Esophagus muscularis mucosa (tissue), 3 donors: ENCODE measurements around the gene PTTG1IP.

Experiments used
- CTCF ChIP-seq, 3 experiments: fragments of 200-600 bp in 2 of 3; fragments of 450-650 bp in 1 of 3; sonication (generic) in 2 of 3; IDR thresholded peaks; one replicate each; pipeline ENCODE4 v1.5.1; 2017 to 2019; ENCODE audit warnings: antibody characterized with exemption in 3 of 3, mild to moderate bottlenecking in 2 of 3, moderate library complexity in 1 of 3
- EP300 ChIP-seq: sonication (generic); formaldehyde crosslinking; IDR thresholded peaks from one replicate; pipeline ENCODE4 v1.6.1; 2017; ENCODE audit warnings: antibody characterized with exemption

- TF ChIP-seq CTCF (IDR thresholded peaks at IDR 0.05): no peak
- no peak for TF ChIP-seq EP300
Observed at GRCh38 chr21:44858291-44858690, 15.2 kb downstream of the PTTG1IP start.
